Sciatic nerve (tissue), 1 donor: Measurements from ENCODE around the gene KDM1B. TPM values are rescaled to one million over a fixed set of nuclear protein-coding genes. Genes with fewer than 3 reads are reported as not detected.

Experiments
- total RNA-seq: library from RNA; stranded (reverse); fragmentation: NEBNext Ultra II Directional; extraction: Animal tissue kit (Norgen Biotek cat#: 25700); gene quantifications from one replicate; pipeline ENCODE4 v1.2.1, GENCODE V29; 2021
- donor health status: DM: no; HTN: no; CAD: no.

KDM1B gene
- total RNA-seq, 1 donor from 2014 or later: 15.8 TPM

Other genes starting within 250 kb of the KDM1B start
- 72.8 TPM for gene KIF13A, start 167.8 kb upstream of the KDM1B start, total RNA-seq
- 1.8 TPM for gene NHLRC1, start 32.7 kb upstream of the KDM1B start, total RNA-seq
- 5.4 TPM for gene TPMT, start 345 bp upstream of the KDM1B start, total RNA-seq
- 85.3 TPM for gene DEK, start 109.1 kb downstream of the KDM1B start, total RNA-seq
- gene RNF144B, start 231.9 kb downstream of the KDM1B start, total RNA-seq: 19.0 TPM